Left ventricle myocardium superior (tissue), 1 donor: Measurements from ENCODE around the gene NCOA7. TPM values are rescaled to one million over a fixed set of nuclear protein-coding genes. Genes with fewer than 3 reads are reported as not detected.
A peak's percentile ranks its signal among the peaks of the same experiment; 100 is the strongest.
"Not testable (repeated sequence)": the region's sequence is repeated elsewhere in the genome, so short reads cannot be mapped to it uniquely, and the experiment has no call there.

Experiments
- ATAC-seq: fragments of 200-7000 bp; cut with Tn5 transposase; one replicate; pipeline ENCODE4 v1.9.1; 2020; ENCODE audit warnings: mild to moderate bottlenecking, moderate library complexity
- DNase-seq: peaks from one replicate; pipeline ENCODE4 v3.0.0-alpha.2; 2020
- intact Hi-C: fragments of 100-400 bp; cut with micrococcal nuclease; formaldehyde crosslinking; loops from one replicate; pipeline ENCODE4 v1.11.0; 2022
- total RNA-seq: library from RNA; stranded (reverse); fragmentation: NEBNext Ultra II Directional; extraction: Animal tissue kit (Norgen Biotek cat#: 25700); gene quantifications from one replicate; pipeline ENCODE4 v1.2.1, GENCODE V29; 2021
- donor health status: DM: no; HTN: yes; CAD: no; lungs with severe emphysema.

NCOA7 gene
- total RNA-seq, 1 donor from 2014 or later: 10.2 TPM

GRCh38 chr6:125886914-125887313 lies 96.2 kb downstream of the NCOA7 start:
- no peak for ATAC-seq
- no peak for DNase-seq
- intact Hi-C loops: no loop called here

- ATAC-seq (no peak), DNase-seq (no peak)
- intact Hi-C loops: no loop called here
Observed at GRCh38 chr6:125887372-125887771, 96.6 kb downstream of the NCOA7 start.

- DNase-seq (no peak), ATAC-seq (no peak)
- intact Hi-C loops: no loop called here
Observed at GRCh38 chr6:125888989-125889656, 98.4 kb downstream of the NCOA7 start.

GRCh38 chr6:125899726-125900182 lies 109.0 kb downstream of the NCOA7 start:
- intact Hi-C loops: no loop called here

GRCh38 chr6:125904871-125905270 lies 114.1 kb downstream of the NCOA7 start:
- ATAC-seq: no peak
- no peak for DNase-seq
- intact Hi-C loops: no loop called here

More at GRCh38 chr6:125899726-125900182, 109.0 kb downstream of the NCOA7 start:
- DNase-seq (no peak), ATAC-seq (no peak)

- intact Hi-C loops: no loop called here
- DNase-seq (no peak), ATAC-seq (peak; percentile 31)
Observed at GRCh38 chr6:125906158-125906998, 115.6 kb downstream of the NCOA7 start.

- ATAC-seq (no peak), DNase-seq (no peak)
- intact Hi-C loops: no loop called here
Observed at GRCh38 chr6:125910527-125910926, 119.8 kb downstream of the NCOA7 start.

GRCh38 chr6:125911051-125911451 lies 120.3 kb downstream of the NCOA7 start:
- ATAC-seq, intact Hi-C loops, DNase-seq: not testable (repeated sequence)

GRCh38 chr6:125912430-125912829 lies 121.7 kb downstream of the NCOA7 start:
- intact Hi-C loops, ATAC-seq, DNase-seq: not testable (repeated sequence)

GRCh38 chr6:125913145-125913544 lies 122.4 kb downstream of the NCOA7 start:
- intact Hi-C loops: no loop called here
- ATAC-seq (no peak), DNase-seq (no peak)

- no peak for DNase-seq
- intact Hi-C loops: no loop called here
- no peak for ATAC-seq
Observed at GRCh38 chr6:125913864-125914351, 123.1 kb downstream of the NCOA7 start.

GRCh38 chr6:125918230-125918629 lies 127.5 kb downstream of the NCOA7 start:
- peak; percentile 39 for ATAC-seq
- intact Hi-C loops: no loop called here

GRCh38 chr6:125918681-125919566 lies 128.2 kb downstream of the NCOA7 start:
- intact Hi-C loops: no loop called here
- no peak for DNase-seq
- ATAC-seq: peak; percentile 89

More at GRCh38 chr6:125918230-125918629, 127.5 kb downstream of the NCOA7 start:
- no peak for DNase-seq

GRCh38 chr6:125919618-125920017 lies 128.9 kb downstream of the NCOA7 start:
- no peak for DNase-seq
- ATAC-seq: no peak
- intact Hi-C loops: no loop called here

GRCh38 chr6:125922322-125922860 lies 131.6 kb downstream of the NCOA7 start:
- no peak for DNase-seq
- intact Hi-C loops: no loop called here
- no peak for ATAC-seq

GRCh38 chr6:125923366-125923877 lies 132.7 kb downstream of the NCOA7 start:
- intact Hi-C loops: no loop called here
- no peak for ATAC-seq
- no peak for DNase-seq

GRCh38 chr6:125924169-125924568 lies 133.4 kb downstream of the NCOA7 start:
- intact Hi-C loops: no loop called here
- DNase-seq: no peak
- peak; percentile 39 for ATAC-seq

- ATAC-seq: peak; percentile 55
- intact Hi-C loops: no loop called here
- DNase-seq: no peak
Observed at GRCh38 chr6:125924697-125925358, 134.1 kb downstream of the NCOA7 start.
